ENCODE results near the gene SMTNL1. TPM values are rescaled to one million over a fixed set of nuclear protein-coding genes. Genes with fewer than 3 reads are reported as not detected.
A peak's percentile ranks its signal among the peaks of the same experiment; 100 is the strongest.

Gene SMTNL1
- total and polyA plus RNA-seq, 9 of the 15 experiments (the other 6 are each of a cell fraction or from before 2014, with no cell fraction given): not detected

DNA sequence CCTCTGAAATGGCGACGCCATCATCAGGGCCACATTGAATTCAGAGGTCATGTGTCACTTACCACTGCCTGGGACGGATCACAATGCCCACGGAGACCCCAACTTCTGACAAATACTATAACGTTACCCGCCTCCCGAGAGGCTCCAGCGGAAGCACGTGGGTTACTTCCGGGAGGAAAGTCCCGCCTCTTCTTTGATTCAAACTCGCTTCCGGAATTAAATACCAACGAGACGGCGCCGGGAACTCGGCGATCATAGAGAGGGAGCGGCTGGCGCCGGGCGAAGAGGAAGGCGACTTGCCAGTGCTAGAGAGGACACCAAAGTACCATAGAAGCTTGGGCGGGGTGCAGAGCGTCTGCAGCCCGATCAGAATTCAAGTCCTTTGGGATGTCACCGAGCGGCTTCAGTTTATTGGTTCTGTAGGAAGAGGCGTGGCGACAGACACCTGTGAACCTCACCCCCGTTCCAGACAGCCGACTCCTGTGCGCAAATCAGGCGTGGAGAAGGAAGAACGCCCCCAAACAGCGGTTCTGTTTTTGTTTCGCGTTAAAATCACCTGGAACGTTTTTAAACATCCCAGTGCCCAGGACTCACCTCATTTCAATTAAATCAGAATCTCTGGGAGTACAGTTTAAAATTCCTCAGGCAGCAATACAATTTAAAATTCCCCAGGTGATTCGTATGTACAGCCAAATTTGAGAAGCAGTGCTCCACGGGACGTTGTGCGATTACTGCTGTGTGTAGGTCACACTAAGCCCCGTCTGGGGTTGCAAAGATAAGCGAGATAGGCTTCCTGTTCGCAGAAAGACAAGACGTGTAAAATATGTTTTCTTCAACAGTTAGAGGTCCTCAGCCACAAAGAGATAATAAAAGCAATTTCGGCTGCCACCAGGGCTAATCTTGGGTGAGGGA is 6.5 kb upstream of the SMTNL1 start, which contains the start of gene TIMM10 (continued):
- TF ChIP-seq PHF8 (IDR thresholded peaks at IDR 0.05; ENCODE audit: borderline replicate concordance, low read length) (peak; percentile 78; the same call in 1 of the 2 replicates), SNIP1 (IDR thresholded peaks at IDR 0.05; ENCODE audit: low read depth) (peak; percentile 99), ZKSCAN3 (CRISPR knock-in tag; IDR thresholded peaks at IDR 0.05) (no peak), CCNT2 (IDR thresholded peaks at IDR 0.05; ENCODE audit: borderline replicate concordance, extremely low read depth, insufficient read length, low read depth, low read length) (peak; percentile 44), ZBTB7A (IDR thresholded peaks at IDR 0.05; ENCODE audit: borderline replicate concordance, control insufficient read depth, low read depth, low read length) (no peak), GATAD2B (IDR thresholded peaks at IDR 0.05; ENCODE audit: borderline replicate concordance) (peak; percentile 43), JUNB (CRISPR knock-in tag; conservative IDR thresholded peaks at IDR 0.05) (no peak), ZKSCAN1 (IDR thresholded peaks at IDR 0.05; ENCODE audit: low read depth, low read length) (peak; percentile 86; the same call in 1 of the 2 replicates), NELFE (IDR thresholded peaks at IDR 0.05; ENCODE audit: insufficient read depth, insufficient read length) (no peak), BRD9 (IDR thresholded peaks at IDR 0.05; ENCODE audit: low read depth, partially characterized antibody) (no peak), BHLHE40 (IDR thresholded peaks at IDR 0.05; ENCODE audit: low read length) (peak; percentile 75), CHD1 (IDR thresholded peaks at IDR 0.05; ENCODE audit: low read length) (peak; percentile 49)
- TF ChIP-seq, protein P1, sequence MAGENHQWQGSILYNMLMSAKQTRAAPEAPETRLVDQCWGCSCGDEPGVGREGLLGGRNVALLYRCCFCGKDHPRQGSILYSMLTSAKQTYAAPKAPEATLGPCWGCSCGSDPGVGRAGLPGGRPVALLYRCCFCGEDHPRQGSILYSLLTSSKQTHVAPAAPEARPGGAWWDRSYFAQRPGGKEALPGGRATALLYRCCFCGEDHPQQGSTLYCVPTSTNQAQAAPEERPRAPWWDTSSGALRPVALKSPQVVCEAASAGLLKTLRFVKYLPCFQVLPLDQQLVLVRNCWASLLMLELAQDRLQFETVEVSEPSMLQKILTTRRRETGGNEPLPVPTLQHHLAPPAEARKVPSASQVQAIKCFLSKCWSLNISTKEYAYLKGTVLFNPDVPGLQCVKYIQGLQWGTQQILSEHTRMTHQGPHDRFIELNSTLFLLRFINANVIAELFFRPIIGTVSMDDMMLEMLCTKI (IDR thresholded peaks at IDR 0.05; ENCODE audit: partially characterized antibody): no peak
- TF ChIP-seq, protein P2, sequence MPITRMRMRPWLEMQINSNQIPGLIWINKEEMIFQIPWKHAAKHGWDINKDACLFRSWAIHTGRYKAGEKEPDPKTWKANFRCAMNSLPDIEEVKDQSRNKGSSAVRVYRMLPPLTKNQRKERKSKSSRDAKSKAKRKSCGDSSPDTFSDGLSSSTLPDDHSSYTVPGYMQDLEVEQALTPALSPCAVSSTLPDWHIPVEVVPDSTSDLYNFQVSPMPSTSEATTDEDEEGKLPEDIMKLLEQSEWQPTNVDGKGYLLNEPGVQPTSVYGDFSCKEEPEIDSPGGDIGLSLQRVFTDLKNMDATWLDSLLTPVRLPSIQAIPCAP (CRISPR knock-in tag; IDR thresholded peaks at IDR 0.05; ENCODE audit: borderline replicate concordance): no peak
- TF ChIP-seq, protein P3, sequence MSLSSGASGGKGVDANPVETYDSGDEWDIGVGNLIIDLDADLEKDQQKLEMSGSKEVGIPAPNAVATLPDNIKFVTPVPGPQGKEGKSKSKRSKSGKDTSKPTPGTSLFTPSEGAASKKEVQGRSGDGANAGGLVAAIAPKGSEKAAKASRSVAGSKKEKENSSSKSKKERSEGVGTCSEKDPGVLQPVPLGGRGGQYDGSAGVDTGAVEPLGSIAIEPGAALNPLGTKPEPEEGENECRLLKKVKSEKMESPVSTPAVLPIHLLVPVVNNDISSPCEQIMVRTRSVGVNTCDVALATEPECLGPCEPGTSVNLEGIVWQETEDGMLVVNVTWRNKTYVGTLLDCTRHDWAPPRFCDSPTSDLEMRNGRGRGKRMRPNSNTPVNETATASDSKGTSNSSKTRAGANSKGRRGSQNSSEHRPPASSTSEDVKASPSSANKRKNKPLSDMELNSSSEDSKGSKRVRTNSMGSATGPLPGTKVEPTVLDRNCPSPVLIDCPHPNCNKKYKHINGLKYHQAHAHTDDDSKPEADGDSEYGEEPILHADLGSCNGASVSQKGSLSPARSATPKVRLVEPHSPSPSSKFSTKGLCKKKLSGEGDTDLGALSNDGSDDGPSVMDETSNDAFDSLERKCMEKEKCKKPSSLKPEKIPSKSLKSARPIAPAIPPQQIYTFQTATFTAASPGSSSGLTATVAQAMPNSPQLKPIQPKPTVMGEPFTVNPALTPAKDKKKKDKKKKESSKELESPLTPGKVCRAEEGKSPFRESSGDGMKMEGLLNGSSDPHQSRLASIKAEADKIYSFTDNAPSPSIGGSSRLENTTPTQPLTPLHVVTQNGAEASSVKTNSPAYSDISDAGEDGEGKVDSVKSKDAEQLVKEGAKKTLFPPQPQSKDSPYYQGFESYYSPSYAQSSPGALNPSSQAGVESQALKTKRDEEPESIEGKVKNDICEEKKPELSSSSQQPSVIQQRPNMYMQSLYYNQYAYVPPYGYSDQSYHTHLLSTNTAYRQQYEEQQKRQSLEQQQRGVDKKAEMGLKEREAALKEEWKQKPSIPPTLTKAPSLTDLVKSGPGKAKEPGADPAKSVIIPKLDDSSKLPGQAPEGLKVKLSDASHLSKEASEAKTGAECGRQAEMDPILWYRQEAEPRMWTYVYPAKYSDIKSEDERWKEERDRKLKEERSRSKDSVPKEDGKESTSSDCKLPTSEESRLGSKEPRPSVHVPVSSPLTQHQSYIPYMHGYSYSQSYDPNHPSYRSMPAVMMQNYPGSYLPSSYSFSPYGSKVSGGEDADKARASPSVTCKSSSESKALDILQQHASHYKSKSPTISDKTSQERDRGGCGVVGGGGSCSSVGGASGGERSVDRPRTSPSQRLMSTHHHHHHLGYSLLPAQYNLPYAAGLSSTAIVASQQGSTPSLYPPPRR (CRISPR knock-in tag; IDR thresholded peaks at IDR 0.05; ENCODE audit: borderline replicate concordance): no peak
- TF ChIP-seq, protein P4, sequence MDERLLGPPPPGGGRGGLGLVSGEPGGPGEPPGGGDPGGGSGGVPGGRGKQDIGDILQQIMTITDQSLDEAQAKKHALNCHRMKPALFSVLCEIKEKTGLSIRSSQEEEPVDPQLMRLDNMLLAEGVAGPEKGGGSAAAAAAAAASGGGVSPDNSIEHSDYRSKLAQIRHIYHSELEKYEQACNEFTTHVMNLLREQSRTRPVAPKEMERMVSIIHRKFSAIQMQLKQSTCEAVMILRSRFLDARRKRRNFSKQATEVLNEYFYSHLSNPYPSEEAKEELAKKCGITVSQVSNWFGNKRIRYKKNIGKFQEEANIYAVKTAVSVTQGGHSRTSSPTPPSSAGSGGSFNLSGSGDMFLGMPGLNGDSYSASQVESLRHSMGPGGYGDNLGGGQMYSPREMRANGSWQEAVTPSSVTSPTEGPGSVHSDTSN (CRISPR knock-in tag; IDR thresholded peaks at IDR 0.05; ENCODE audit: low read depth): no peak
- TF ChIP-seq, protein P4 (tag; conservative IDR thresholded peaks at IDR 0.05; ENCODE audit: low read depth): peak; percentile 55; the same call in 1 of the 2 replicates

Measured in K562 (cell line).